Measurements from ENCODE around the gene SIGLEC11. TPM values are rescaled to one million over a fixed set of nuclear protein-coding genes. Genes with fewer than 3 reads are reported as not detected.
"Not testable (repeated sequence)": the region's sequence is repeated elsewhere in the genome, so short reads cannot be mapped to it uniquely, and the experiment has no call there.

The SIGLEC11 gene
- total RNA-seq: 100 to 1,000 TPM in 3 of 9 donors, 10 to 100 TPM in 6; 11.7 to 180 (median 54.0) TPM
- polyA plus RNA-seq: 10 to 100 TPM; 11.2 to 27.6 (median 20.9) TPM
- long read RNA-seq, donor 1, transcript SIGLEC11-201 (3 exons, 825 nt): major isoform, 49 of 49 reads
- long read RNA-seq, donor 1, partial matches to known transcripts: 0 of 49 reads
- long read RNA-seq, donor 1, other reads (novel, unspliced or antisense): 0 of 49 reads
- long read RNA-seq, donor 2, transcript SIGLEC11-201 (3 exons, 825 nt): major isoform, 29 of 29 reads
- long read RNA-seq, donor 2, partial matches to known transcripts: 0 of 29 reads
- long read RNA-seq, donor 2, other reads (novel, unspliced or antisense): 0 of 29 reads
- long read RNA-seq, donor 3, transcript SIGLEC11-201 (3 exons, 825 nt): major isoform, 23 of 23 reads
- long read RNA-seq, donor 3, partial matches to known transcripts: 0 of 23 reads
- long read RNA-seq, donor 3, other reads (novel, unspliced or antisense): 0 of 23 reads
- long read RNA-seq, donor 4, transcript SIGLEC11-201 (3 exons, 825 nt): major isoform, 29 of 37 reads
- long read RNA-seq, donor 4, partial matches to known transcripts: 0 of 37 reads
- long read RNA-seq, donor 4, other reads (novel, unspliced or antisense): 5 of 37 reads
- long read RNA-seq, donor 5, transcript SIGLEC11-201 (3 exons, 825 nt): major isoform, 39 of 51 reads
- long read RNA-seq, donor 5, partial matches to known transcripts: 4 of 51 reads
- long read RNA-seq, donor 5, other reads (novel, unspliced or antisense): 6 of 51 reads
- long read RNA-seq, donor 6, transcript SIGLEC11-201 (3 exons, 825 nt): major isoform, 5 of 5 reads
- long read RNA-seq, donor 6, partial matches to known transcripts: 0 of 5 reads
- long read RNA-seq, donor 6, other reads (novel, unspliced or antisense): 0 of 5 reads
- long read RNA-seq, donor 7, transcript SIGLEC11-201 (3 exons, 825 nt): major isoform, 11 of 11 reads
- long read RNA-seq, donor 7, partial matches to known transcripts: 0 of 11 reads
- long read RNA-seq, donor 7, other reads (novel, unspliced or antisense): 0 of 11 reads
- long read RNA-seq, donor 8, transcript SIGLEC11-201 (3 exons, 825 nt): major isoform, 37 of 37 reads
- long read RNA-seq, donor 8, partial matches to known transcripts: 0 of 37 reads
- long read RNA-seq, donor 8, other reads (novel, unspliced or antisense): 0 of 37 reads
- long read RNA-seq, donor 9, transcript SIGLEC11-201 (3 exons, 825 nt): major isoform, 17 of 17 reads
- long read RNA-seq, donor 9, partial matches to known transcripts: 0 of 17 reads
- long read RNA-seq, donor 9, other reads (novel, unspliced or antisense): 0 of 17 reads
- long read RNA-seq, donor 10, transcript SIGLEC11-201 (3 exons, 825 nt): major isoform, 10 of 10 reads
- long read RNA-seq, donor 10, partial matches to known transcripts: 0 of 10 reads
- long read RNA-seq, donor 10, other reads (novel, unspliced or antisense): 0 of 10 reads

- H3K27ac ChIP-seq; H3K9me3 ChIP-seq (replicated peaks in 1 of 3); intact Hi-C loops (cut with DNase I); H3K4me3 ChIP-seq; H3K27me3 ChIP-seq; H3K36me3 ChIP-seq (replicated peaks in 1 of 2): not testable (repeated sequence)
- 60 to 80% (median 72%) methylated on average over 2 to 5 of the region's 10 CpGs for WGBS, 4 donors
- peaks cover 6 to 19% of the 10 kb centered on the region in 2 donors for H3K4me1 ChIP-seq (replicated peaks in 1 of 2)
- DNase-seq: peak in 1 of 7 donors; percentile 10
Observed at GRCh38 chr19:49960980-49961379, at the start of gene SIGLEC11. Gene SIGLEC11, minus strand, starts transcription at chr19:49961172. Its CDS starts 91 bp downstream, at chr19:49961081.

- no peak overlapping the region for H3K4me3 ChIP-seq
- TF ChIP-seq POLR2A (IDR thresholded peaks at IDR 0.05) (no peak), CTCF (IDR thresholded peaks at IDR 0.05) (no peak)
- H3K9me3 ChIP-seq (replicated peaks in 1 of 3): no peaks in the 10 kb centered on the region
- H3K27me3 ChIP-seq: no peaks in the 10 kb centered on the region
- peaks cover 0 to 63% of the 10 kb centered on the region in 2 donors for H3K36me3 ChIP-seq (replicated peaks in 1 of 2)
- H3K27ac ChIP-seq: no peak overlapping the region
- intact Hi-C loops (cut with DNase I): no loop called here
- DNase-seq: peak in 1 of 7 donors; percentile 34
- 61 to 71% (median 64%) methylated on average over 9 to 10 of the region's 10 CpGs for WGBS, 4 donors
- H3K4me1 ChIP-seq (replicated peaks in 1 of 2): peaks cover 9 to 10% of the 10 kb centered on the region in 2 donors
Observed at GRCh38 chr19:50008532-50008931, 47.6 kb upstream of the SIGLEC11 start.

GRCh38 chr19:50007947-50008346, 47.0 kb upstream of the SIGLEC11 start:
- peaks cover 0 to 63% of the 10 kb centered on the region in 2 donors for H3K36me3 ChIP-seq (replicated peaks in 1 of 2)
- no peak for TF ChIP-seq POLR2A (IDR thresholded peaks at IDR 0.05)
- TF ChIP-seq CTCF (IDR thresholded peaks at IDR 0.05): no peak
- no peak for DNase-seq
- H3K4me3 ChIP-seq: no peak overlapping the region
- no peaks in the 10 kb centered on the region for H3K9me3 ChIP-seq (replicated peaks in 1 of 3)
- intact Hi-C loops (cut with DNase I): no loop called here
- no peak overlapping the region for H3K27ac ChIP-seq
- WGBS, 4 donors: 94 to 100% (median 98%) methylated on average over 2 of the region's 2 CpGs
- H3K4me1 ChIP-seq (replicated peaks in 1 of 2): peaks cover 10 to 11% of the 10 kb centered on the region in 2 donors
- no peaks in the 10 kb centered on the region for H3K27me3 ChIP-seq

- 92 to 98% (median 95%) methylated on average over 4 to 10 of the region's 10 CpGs for WGBS, 4 donors
- Histone ChIP-seq H3K27ac (no peak overlapping the region), H3K4me1 (replicated peaks in 1 of 2) (peaks cover 10 to 11% of the 10 kb centered on the region in 2 donors), H3K4me3 (no peak overlapping the region), H3K9me3 (replicated peaks in 1 of 3) (no peaks in the 10 kb centered on the region), H3K36me3 (replicated peaks in 1 of 2) (peaks cover 0 to 71% of the 10 kb centered on the region in 2 donors), H3K27me3 (no peaks in the 10 kb centered on the region)
- DNase-seq: no peak
- intact Hi-C loops (cut with DNase I): no loop called here
- TF ChIP-seq POLR2A (IDR thresholded peaks at IDR 0.05): no peak
Observed at GRCh38 chr19:50007170-50007569, 46.2 kb upstream of the SIGLEC11 start.

All from adrenal gland (tissue), 19 donors.